Suppressor macrophage treated with lipopolysaccharide for 1 hour (primary cell): ENCODE data around the gene KANK2.
"Not testable (repeated sequence)": the region's sequence is repeated elsewhere in the genome, so short reads cannot be mapped to it uniquely, and the experiment has no call there.

ENCODE experiments used
- DNase-seq, 3 donors: peaks; one replicate each; pipeline ENCODE4 v3.0.0-alpha.2; 2020 to 2022

Gene KANK2

DNA sequence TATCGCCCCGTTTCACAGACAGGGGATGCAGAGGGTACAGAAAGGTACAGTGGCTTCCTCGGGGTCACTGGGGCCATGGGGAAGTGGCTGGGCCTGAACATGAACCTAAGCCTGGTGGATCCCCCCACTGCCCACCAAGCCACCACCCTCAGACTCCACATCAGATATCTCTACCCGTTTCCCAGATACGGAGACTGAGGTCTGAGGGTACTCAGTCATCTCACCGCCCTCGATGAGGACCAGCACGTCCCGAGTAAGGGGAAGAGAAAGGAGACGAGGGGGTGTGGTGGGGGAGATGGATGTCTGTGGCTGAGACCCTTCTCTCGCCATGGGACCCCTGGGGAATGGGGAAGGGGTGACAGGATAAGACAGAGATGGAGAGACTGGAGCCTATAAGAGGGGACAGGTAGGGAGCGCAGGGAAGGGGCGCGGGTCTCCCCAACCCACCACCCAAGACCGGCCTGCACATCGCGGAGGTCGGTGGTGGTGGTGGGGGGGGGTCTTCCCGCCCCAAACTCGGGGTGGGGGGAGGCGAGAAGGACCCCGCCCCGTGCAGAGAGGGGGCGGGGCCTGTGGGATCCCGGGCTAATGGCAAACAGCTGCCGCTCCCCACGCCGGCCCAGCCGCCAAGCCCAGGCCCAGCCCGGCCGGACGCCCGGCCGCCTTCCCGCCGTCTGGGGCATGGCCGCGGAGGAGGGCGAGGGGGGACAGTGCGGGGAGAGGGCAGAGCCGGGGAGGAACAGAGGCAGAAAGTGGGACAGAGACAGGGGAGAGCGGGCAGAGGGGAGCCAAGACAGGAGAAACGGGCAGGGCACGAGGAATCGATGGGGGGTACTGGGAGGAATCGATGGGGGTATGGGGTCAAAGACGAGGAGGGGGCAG, 698 bp downstream of the KANK2 start:
- DNase-seq, result peak in 2 of 3 donors; percentile 13 to 50

DNA sequence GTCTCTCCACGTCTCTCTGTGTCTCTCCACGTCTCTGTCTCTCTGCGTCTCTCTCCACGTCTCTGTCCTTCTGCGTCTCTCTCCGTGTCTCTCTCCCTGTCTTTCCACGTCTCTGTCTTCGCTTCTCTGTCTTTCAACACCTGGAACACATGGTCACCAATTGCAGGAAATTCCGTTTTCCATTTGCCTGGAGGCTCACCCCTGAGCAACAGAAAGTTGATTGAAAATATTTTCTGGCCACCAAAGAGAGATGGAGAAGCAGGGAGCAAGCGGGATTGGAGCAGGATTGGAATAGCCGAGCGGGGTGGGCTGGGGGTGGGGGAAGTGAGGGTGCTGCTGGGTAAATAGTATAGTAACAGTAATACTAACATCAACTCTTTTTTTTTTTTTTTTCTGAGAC, 1.7 kb downstream of the KANK2 start:
- no peak for DNase-seq

DNA sequence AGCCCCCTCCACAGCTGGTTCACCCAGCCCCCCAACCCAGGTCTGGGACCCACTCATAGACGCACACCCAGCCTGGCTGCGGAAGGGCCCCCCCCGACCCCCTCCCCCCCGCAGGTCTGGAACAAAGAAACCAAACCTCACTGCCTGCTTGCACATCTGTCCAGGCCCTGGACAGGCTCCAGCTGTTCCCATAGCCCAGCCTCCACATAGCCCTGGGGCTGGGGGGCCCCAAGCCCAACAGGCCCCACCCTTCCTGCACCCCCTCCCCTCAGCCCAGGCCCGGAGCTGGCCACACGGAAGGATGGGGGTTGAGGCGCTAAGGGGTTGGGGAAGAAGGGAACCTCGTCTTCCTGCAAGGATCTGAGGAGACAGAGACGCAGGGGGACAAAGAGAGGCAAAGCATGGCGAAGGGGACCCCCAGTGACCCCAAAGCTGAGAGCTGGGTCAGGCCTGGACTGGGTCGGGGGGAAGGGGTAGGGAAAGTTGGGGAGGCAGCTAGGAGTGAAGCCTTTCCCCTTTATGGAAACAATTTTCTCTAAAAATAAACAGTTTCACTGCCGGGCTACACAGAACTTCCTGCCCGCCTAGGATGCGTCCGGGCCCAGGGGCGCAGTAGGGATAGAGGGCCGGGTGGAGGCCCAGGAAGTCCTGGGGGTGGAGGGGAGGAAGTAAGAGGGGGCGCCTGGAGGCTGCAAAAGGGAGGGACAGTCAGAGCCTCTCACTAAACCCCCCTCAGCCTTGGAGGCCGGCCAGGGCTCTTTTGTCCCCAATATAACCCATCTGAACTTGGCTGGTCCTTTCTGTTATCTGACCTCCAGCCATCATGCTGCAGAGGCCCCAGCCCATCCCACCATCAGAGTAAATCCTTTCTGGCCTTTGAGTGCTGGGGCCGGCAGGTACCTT, 2.4 kb downstream of the KANK2 start:
- DNase-seq, result peak in 2 of 3 donors; percentile 11 to 37

GRCh38 chr19:11194173-11194572, 3.2 kb downstream of the KANK2 start:
- no peak for DNase-seq

DNA sequence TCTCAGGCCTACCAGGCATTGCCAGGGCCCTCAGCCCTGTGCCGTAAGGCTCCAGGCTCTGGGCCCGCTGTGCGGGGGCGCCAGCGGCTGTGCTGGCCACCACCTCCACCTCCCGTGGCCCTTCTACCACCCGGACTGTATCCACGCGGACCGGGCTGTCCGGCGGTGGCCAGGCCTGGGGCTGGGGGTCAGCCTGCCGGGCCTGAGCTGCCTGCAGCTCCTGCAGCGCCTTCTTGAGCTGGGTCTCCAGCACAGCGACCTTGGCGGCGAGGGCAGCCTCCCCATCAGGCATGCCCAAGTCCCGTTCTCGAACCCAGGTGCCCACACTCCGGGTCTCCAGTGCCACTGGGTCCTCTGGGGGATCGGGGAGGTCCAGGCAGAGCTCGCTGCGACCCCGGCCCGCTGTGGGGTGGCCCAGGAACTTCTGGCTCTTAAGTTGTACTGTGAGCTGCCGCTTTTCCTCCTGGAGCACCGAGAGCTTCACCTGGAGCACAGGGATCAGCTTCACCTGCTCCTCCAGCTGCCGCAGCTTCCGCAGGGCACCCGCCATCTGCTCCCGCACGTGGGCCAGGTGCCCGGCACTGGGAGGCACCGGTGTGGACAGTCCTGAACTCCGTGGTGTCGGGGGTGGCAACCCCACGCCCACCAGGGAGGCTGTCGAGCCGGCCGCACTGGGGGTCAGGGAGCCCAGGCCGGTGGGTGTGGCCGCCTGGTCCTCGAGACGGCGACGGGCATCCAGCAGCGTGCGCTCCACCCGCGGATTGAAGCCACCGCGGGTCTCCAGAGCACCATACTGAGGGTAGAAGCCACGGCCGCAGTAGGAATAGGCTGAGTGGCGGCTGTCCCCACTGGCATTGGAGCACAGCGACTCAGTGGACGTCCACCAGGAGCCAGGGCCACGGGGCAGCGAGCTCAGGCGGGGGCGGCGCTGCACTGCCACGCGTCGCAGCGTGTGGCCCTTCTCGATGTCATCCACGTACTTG, 4.1 kb downstream of the KANK2 start:
- no peak for DNase-seq

- DNase-seq, result no peak
Observed at GRCh38 chr19:11191934-11192333, 5.4 kb downstream of the KANK2 start.

DNA sequence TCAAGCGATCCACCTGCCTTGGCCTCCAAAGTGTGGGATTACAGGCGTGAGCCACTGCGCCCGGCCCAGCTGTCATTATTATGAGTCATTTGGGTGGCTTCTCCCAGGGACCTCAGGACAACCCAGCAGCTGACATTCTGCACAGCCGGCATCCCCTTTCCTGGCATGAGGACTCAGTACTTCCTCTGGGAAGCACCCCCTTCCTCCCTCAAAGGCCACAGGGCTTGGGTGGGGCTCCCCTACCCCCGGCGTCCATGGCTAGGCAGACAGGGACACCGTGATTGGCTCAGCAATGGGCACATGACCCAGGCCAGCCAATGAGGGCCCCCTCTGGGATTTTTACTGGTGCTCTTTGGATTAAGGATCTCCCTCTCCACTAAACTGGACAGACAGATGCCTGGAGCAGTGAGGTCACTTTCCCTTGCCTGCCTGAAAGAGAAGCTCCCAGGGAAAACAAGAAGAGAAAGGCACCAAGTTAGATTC, 6.0 kb downstream of the KANK2 start:
- peak; percentile 95 to 98 (median 97) for DNase-seq

DNA sequence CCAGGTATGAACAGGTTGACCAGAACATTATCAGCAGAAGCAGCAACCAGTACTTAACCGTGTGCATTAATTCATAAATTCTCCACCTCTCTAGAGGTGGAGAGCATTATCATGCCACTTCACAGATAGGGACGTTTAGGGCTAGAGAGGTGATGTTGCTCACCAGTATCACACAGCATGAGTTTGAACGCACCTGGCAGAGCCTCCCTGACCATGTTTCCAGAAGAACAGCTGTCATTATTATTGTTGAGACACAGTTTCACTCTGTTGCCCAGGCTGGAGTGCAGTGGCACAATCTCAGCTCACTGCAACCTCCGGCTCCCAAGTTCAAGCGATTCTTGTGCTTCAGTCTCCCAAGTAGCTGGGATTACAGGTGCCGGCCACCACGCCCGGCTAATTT, 6.8 kb downstream of the KANK2 start:
- DNase-seq, result no peak

GRCh38 chr19:11187441-11187840, 9.9 kb downstream of the KANK2 start:
- DNase-seq, result no peak

GRCh38 chr19:11182994-11183393, 14.4 kb downstream of the KANK2 start:
- no peak for DNase-seq

DNA sequence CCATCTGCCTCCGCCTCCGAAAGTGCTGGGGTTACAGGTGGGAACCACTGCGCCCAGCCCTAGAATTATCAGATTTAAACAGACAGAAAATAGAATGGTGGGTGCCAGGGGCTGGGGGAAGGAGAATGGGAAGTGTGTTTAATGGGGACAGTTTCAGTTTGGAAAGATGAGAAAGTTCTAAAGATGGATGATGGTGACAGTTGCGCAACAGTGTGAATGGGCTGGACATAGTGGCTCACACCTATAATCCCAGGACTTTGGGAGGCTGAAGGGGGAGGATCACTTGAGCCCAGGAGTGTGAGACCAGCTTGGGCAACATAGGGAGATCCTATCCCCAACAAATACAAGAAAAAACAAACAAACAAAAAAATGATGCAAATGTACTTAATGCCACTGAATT, 15.9 kb downstream of the KANK2 start:
- DNase-seq, result peak in 1 of 3 donors; percentile 20

DNA sequence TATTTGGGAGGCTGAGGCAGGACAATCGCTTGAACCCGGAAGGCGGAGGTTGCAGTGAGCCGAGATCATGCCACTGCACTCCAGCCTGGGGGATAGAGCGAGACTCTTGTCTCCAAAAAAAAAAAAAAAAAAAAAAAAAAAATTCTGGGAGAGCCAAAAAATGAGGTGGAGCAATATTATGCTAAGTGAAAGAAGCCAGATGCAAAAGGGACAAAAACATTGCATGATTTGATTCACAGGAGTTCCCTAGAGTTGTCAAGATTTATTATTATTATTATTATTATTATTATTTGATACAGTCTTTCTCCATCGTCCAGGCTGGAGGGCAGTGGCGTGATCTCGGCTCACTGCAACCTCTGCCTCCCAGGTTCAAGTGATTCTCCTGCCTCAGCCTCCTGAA, 16.4 kb downstream of the KANK2 start:
- DNase-seq, result not testable (repeated sequence)

- no peak for DNase-seq
Observed at GRCh38 chr19:11180346-11180745, 17.0 kb downstream of the KANK2 start.

- DNase-seq, result peak; percentile 75 to 83 (median 81)
Observed at GRCh38 chr19:11179716-11180297, 17.5 kb downstream of the KANK2 start.

DNA sequence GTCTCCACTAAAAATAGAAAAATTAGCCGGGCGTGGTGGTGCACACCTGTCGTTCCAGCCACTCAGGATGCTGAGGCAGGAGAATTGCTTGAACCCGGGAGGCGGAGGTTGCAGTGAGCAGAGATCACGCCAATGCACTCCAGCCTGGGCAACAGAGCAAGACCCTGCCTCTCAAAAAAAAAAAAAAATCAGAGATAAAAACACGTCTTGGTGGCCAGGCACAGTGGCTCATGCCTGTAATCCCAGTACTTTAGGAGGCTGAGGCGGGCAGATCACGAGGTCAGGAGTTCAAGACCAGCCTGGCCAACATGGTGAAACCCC, 18.2 kb downstream of the KANK2 start:
- DNase-seq, result not testable (repeated sequence)

DNA sequence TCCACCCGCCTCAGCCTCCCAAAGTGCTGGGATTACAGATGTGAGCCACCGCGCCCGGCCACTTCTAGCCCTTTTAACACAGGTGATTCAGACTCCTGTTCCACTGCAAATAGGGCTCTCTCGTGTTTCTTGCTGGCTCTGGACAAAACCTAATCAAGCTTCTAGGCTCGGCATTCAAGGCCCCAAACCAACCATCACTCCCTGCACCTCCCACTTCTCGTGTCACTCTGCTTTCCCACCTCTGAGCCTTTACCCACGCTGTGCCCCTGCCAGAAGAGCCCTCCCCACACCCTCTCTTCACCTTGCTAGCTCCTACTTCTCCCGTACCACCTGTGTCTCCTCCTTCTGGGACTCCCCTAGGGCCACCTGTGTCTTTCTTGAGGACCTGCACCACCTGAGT, 19.8 kb downstream of the KANK2 start:
- no peak for DNase-seq

DNA sequence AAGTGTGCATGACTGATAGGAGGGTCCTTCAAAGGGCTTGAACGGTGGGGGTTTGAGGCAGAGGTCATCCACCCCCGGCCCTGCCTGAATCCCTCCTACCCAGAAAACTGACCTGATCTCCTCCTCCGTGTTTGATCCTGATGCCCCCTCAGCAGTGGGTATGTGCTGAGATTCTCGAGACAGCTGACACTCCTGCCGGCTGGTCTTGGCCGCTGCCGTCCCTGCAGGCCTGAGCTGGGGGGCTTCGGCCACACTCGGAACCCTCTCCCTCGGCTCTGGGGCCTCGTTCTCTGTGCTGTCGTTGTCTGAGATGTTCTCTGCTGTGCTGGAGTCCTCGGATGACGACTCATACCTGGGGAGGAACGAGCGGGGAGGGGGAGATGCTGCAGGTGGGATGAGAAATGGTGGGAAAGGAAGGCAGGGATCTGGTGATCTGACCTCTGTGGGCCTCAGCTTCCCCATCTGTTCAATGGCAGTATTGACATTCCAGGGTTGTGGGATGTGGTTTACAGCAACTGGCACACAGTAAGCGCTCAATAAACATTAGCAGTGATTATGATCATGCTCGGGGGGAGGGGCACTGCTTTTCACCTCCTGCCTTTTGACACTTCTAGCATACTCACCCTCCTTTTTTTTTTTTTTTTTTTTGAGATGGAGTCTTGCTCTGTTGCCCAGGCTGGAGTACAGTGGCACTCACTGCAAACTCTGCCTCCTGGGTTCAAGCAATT, 20.7 kb downstream of the KANK2 start:
- no peak for DNase-seq

DNA sequence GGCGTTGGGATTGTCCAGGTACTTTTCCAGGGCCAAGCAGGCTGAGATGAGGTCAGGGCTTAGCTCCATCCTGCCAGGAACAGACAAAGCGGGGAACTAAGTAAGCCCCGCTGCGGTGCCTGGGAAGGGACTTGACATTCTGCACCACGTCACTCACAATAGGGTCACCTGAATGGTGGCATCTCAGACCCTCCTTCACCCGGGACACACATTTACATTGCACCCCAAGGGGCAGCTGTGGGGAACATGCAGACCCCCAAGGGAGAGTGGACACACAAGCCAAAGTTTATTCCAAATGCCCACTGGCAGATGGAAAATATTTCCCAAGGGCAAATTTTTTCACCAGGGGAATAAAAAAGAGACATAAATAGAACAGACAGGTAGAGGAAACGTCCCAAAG, 21.4 kb downstream of the KANK2 start:
- DNase-seq, result no peak

- no peak for DNase-seq
Observed at GRCh38 chr19:11174336-11174735, 23.0 kb downstream of the KANK2 start.

GRCh38 chr19:11173516-11174155, 23.7 kb downstream of the KANK2 start:
- no peak for DNase-seq

GRCh38 chr19:11172576-11172975, 24.8 kb downstream of the KANK2 start:
- no peak for DNase-seq
